ENCODE measurements around the gene SLC22A17. TPM values are rescaled to one million over a fixed set of nuclear protein-coding genes. Genes with fewer than 3 reads are reported as not detected.

The SLC22A17 gene
- total RNA-seq, 1 experiment from 2014 or later, result 5.9 TPM

- Histone ChIP-seq H3K36me3 (ENCODE audit: control insufficient read depth in 1 of 2, insufficient read depth in 2 of 2, low read length in 2 of 2) (no peaks in the 10 kb centered on the region), H3K27ac (ENCODE audit: low read depth, low read length) (no peak overlapping the region), H4K20me1 (ENCODE audit: insufficient read depth) (no peaks in the 10 kb centered on the region), H3K9ac (ENCODE audit: low read length) (no peak overlapping the region), H3K27me3 (ENCODE audit: insufficient read depth, low read length) (no peaks in the 10 kb centered on the region), H3K79me2 (ENCODE audit: insufficient read depth, low read length) (no peaks in the 10 kb centered on the region), H3K9me3 (ENCODE audit: control insufficient read depth in 1 of 2, insufficient read depth in 1 of 2, low read depth in 1 of 2, low read length in 2 of 2) (no peaks in the 10 kb centered on the region), H3K4me1 (ENCODE audit: control insufficient read depth in 1 of 2, insufficient read depth in 2 of 2, low read length in 2 of 2) (no peaks in the 10 kb centered on the region), H2AFZ (ENCODE audit: low read depth, low read length, poor library complexity, severe bottlenecking) (no peak overlapping the region), H3K9me2 (ENCODE audit: insufficient read depth) (no peaks in the 10 kb centered on the region), H3K4me3 (replicated peaks in 1 of 2; ENCODE audit: low read depth in 1 of 2, low read length in 2 of 2) (no peak overlapping the region), H3K4me2 (ENCODE audit: low read length) (no peak overlapping the region)
- no peak for TF ChIP-seq YY1 (IDR thresholded peaks at IDR 0.05; ENCODE audit: extremely low read depth, insufficient replicate concordance, low read depth, low read length)
- TF ChIP-seq ZFX (IDR thresholded peaks at IDR 0.05), result no peak
- TF ChIP-seq JUND (IDR thresholded peaks at IDR 0.05), result no peak
- TF ChIP-seq ZNF274 (IDR thresholded peaks at IDR 0.05; ENCODE audit: low read depth, low read length), result no peak
- TF ChIP-seq, protein P1, sequence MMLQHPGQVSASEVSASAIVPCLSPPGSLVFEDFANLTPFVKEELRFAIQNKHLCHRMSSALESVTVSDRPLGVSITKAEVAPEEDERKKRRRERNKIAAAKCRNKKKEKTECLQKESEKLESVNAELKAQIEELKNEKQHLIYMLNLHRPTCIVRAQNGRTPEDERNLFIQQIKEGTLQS (IDR thresholded peaks at IDR 0.05), result no peak
- no peak for TF ChIP-seq EZH2 (IDR thresholded peaks at IDR 0.05)
- ATAC-seq (no peak), DNase-seq (ENCODE audit: low read depth, low spot score) (no peak)
- no TSS peak for BruUV-seq (replicated peaks)
- POLR2A ChIA-PET, result no interaction called here
- RAD21 ChIA-PET (ENCODE audit: low non-redundant PET in 1 of 2, low total read pairs in 2 of 2, uncharacterized antibody in 2 of 2, unreplicated experiment in 2 of 2), result no interaction called here
- intact Hi-C loops (cut with micrococcal nuclease), result no loop called here
- CTCF ChIA-PET, result interaction anchor here (0.6 kb wide), 1 partner anchor 536 kb away, joined by 3 read pairs; no protein-coding TSS in a partner anchor
Observed at GRCh38 chr14:23358553-23359166, 6.0 kb upstream of the SLC22A17 start.

DNA sequence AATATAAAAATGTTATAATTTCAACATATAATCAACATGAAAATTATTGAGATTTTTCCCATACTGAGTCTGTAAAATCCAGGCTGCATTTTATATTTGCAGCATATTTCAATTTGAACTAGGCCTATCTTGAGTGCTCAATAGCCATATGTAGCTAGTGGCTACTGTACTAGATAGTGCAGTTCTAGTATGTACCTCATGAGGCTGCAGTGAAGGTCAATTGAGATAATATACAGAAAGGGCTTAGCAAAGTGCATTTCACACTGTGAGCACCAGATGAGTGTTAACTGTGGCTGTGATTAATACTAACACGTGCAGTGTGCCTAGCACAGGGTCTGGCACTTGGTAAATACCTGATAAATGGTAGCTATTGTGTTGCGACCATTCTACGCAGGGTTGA lies 5.4 kb upstream of the SLC22A17 start:
- H3K9me2 ChIP-seq (ENCODE audit: insufficient read depth), result no peaks in the 10 kb centered on the region
- H3K4me2 ChIP-seq (ENCODE audit: low read length), result no peak overlapping the region
- no peaks in the 10 kb centered on the region for H3K36me3 ChIP-seq (ENCODE audit: control insufficient read depth in 1 of 2, insufficient read depth in 2 of 2, low read length in 2 of 2)
- no peak overlapping the region for H3K4me3 ChIP-seq (replicated peaks in 1 of 2; ENCODE audit: low read depth in 1 of 2, low read length in 2 of 2)
- ATAC-seq, result peak; percentile 71
- H3K4me1 ChIP-seq (ENCODE audit: control insufficient read depth in 1 of 2, insufficient read depth in 2 of 2, low read length in 2 of 2), result 0 out of 4 replicates have a peak, but pooled peaks cover 0 to 1% of the 10 kb centered on the region in 2 experiments
- no peaks in the 10 kb centered on the region for H3K79me2 ChIP-seq (ENCODE audit: insufficient read depth, low read length)
- H2AFZ ChIP-seq (ENCODE audit: low read depth, low read length, poor library complexity, severe bottlenecking), result no peak overlapping the region
- no peak for DNase-seq (ENCODE audit: low read depth, low spot score)
- no peaks in the 10 kb centered on the region for H4K20me1 ChIP-seq (ENCODE audit: insufficient read depth)
- no peak overlapping the region for H3K27ac ChIP-seq (ENCODE audit: low read depth, low read length)
- ChIA-PET RAD21 (ENCODE audit: low non-redundant PET in 1 of 2, low total read pairs in 2 of 2, uncharacterized antibody in 2 of 2, unreplicated experiment in 2 of 2) (no interaction called here), CTCF (no interaction called here), POLR2A (no interaction called here)
- TF ChIP-seq, protein P2, sequence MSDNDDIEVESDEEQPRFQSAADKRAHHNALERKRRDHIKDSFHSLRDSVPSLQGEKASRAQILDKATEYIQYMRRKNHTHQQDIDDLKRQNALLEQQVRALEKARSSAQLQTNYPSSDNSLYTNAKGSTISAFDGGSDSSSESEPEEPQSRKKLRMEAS (IDR thresholded peaks at IDR 0.05), result no peak
- TF ChIP-seq POLR2AphosphoS5 (IDR thresholded peaks at IDR 0.05; ENCODE audit: low read depth, low read length) (no peak), EGR1 (IDR thresholded peaks at IDR 0.05; ENCODE audit: low read depth) (no peak), TCF7L2 (IDR thresholded peaks at IDR 0.05; ENCODE audit: borderline replicate concordance, extremely low read depth, insufficient read depth, insufficient read length) (no peak), CEBPB (IDR thresholded peaks at IDR 0.05; ENCODE audit: low read depth) (no peak), SP1 (IDR thresholded peaks at IDR 0.05; ENCODE audit: low read depth) (no peak), CBX3 (IDR thresholded peaks at IDR 0.05; ENCODE audit: low read depth) (no peak), ELF1 (IDR thresholded peaks at IDR 0.05; ENCODE audit: borderline replicate concordance, low read depth) (no peak)
- TF ChIP-seq, protein P3, sequence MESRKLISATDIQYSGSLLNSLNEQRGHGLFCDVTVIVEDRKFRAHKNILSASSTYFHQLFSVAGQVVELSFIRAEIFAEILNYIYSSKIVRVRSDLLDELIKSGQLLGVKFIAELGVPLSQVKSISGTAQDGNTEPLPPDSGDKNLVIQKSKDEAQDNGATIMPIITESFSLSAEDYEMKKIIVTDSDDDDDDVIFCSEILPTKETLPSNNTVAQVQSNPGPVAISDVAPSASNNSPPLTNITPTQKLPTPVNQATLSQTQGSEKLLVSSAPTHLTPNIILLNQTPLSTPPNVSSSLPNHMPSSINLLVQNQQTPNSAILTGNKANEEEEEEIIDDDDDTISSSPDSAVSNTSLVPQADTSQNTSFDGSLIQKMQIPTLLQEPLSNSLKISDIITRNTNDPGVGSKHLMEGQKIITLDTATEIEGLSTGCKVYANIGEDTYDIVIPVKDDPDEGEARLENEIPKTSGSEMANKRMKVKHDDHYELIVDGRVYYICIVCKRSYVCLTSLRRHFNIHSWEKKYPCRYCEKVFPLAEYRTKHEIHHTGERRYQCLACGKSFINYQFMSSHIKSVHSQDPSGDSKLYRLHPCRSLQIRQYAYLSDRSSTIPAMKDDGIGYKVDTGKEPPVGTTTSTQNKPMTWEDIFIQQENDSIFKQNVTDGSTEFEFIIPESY (IDR thresholded peaks at IDR 0.05; ENCODE audit: extremely low read depth, insufficient replicate concordance, low read length), result no peak
- no peaks in the 10 kb centered on the region for H3K9me3 ChIP-seq (ENCODE audit: control insufficient read depth in 1 of 2, insufficient read depth in 1 of 2, low read depth in 1 of 2, low read length in 2 of 2)
- intact Hi-C loops (cut with micrococcal nuclease), result no loop called here
- BruUV-seq (replicated peaks), result no TSS peak
- no peaks in the 10 kb centered on the region for H3K27me3 ChIP-seq (ENCODE audit: insufficient read depth, low read length)
- H3K9ac ChIP-seq (ENCODE audit: low read length), result no peak overlapping the region
